ENCODE results near the gene DNAH2. TPM values are rescaled to one million over a fixed set of nuclear protein-coding genes. Genes with fewer than 3 reads are reported as not detected.

DNAH2 gene
- total and polyA plus RNA-seq, 2 of the 4 experiments (the other 2 are of a cell fraction), result under 0.01 to 0.02 TPM

DNA sequence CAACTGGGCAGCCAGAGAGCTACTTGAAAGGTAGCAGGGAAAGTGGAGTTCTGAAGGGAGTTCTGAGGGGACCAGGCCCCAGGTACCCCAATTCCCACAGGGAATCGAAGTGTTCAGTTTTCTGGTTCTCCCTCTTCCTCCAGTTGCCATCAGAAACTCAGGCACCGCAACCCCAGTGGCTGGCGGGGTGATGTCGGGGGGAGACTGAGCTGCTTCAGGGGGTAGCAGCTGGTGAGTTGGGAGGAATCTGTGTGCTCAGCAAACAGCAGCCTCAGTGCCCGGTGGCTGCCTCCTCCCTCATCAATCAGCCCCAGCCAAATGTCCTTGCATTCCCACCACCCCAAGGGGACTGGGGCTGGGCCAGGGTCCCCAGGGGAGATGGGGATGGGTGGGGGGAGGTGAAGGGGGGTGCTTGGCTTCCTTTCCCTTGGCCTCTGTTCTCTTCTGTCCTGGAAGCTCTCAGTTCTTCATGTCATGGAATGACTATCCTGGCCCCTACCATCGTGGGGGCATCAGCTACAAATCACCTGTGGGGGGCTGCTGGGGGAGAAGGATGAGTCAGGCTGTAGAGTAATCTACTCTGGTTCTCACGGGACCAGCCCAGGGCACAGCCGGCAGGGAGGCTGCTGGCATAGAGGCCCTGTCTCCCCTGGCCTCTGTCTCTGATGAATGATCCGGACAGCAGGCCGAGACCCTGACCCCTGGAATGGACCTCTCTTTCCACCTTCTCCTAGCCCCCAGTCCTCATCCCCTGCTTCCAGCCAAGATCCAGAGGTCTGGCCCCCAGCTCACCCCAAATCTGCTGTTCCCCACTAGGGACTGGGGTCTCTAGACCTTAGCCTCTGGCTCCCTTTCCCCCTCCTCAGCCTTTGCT is 2.6 kb upstream of the DNAH2 start (continued):
- no peak for TF ChIP-seq MXI1 (IDR thresholded peaks at IDR 0.05; ENCODE audit: borderline replicate concordance, low read depth, low read length)

DNA sequence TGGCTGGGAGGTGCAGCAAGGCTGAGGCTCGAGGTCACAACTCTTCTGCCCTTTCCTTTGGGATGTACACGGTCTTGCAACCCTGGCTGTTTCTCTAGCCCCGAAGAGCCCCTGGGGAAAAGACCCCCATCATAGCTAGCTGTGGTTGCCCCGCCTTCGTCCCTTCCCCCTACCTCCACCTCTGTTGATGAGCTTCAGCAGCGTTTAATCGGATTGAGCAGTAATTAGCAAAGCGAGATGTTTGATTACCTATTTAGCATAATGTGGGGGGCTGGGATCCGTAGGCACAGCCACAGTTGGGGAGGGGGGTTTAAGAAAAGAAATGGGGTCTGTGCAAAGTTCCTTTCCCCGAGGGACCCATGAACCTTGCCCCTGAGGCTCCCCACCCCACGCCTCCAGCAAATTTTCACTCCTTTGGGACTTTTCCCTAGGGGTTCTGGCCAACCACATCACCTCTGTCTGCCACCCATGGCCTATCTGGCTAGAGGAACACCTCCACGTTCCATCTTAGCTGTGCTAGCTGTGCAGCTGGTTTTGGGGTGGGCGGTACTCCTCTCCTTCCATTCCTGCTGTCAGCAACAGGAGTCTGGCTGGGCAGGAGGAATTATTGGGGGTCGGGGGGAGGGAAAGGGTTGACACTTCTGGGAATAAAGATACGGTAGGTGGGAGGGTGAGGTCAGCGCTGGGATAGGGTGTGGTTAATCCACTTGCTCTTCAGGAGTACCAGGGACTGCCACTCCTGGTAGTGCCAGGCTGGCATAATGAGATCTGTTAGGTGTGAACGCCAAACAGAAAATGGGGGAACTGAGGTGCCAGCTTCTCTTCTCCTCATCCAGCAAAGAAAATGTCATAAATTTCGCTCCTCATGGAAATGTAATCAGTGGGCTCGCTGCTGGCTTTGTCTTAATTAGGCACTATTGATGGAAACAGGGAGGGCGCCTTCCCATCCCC is 1.3 kb upstream of the DNAH2 start:
- POLR2A ChIA-PET (ENCODE audit: unreplicated experiment), result no interaction called here
- Histone ChIP-seq H3K18ac (ENCODE audit: low read depth, low read length) (no peak overlapping the region), H3K4me2 (ENCODE audit: low read depth, low read length) (peak overlapping the region; percentile 86), H3K79me1 (ENCODE audit: low read depth in 1 of 2, low read length in 2 of 2) (no peaks in the 10 kb centered on the region), H4K91ac (ENCODE audit: insufficient read depth, low read depth, low read length) (peak overlapping the region; percentile 4; the same call in 1 of the 2 replicates), H3K27ac (ENCODE audit: insufficient read depth, low read length) (no peak overlapping the region), H4K5ac (ENCODE audit: low read depth, low read length) (peak overlapping the region; percentile 52), H2BK20ac (ENCODE audit: low read depth, low read length) (no peak overlapping the region), H3K9me1 (ENCODE audit: insufficient read depth, low read length) (0 out of 2 replicates have a peak, but pooled peaks cover 4% of the 10 kb centered on the region), H2AK5ac (ENCODE audit: low read depth, low read length) (peak overlapping the region; percentile 5; the same call in 1 of the 2 replicates), H2AK9ac (replicated peaks; ENCODE audit: low read depth, low read length, poor library complexity) (peak overlapping the region; percentile 57), H3K4me1 (ENCODE audit: control insufficient read depth, insufficient read depth, low read length) (peaks cover 5% of the 10 kb centered on the region; the same call in 1 of the 2 replicates), H3K4ac (ENCODE audit: low read depth, low read length) (peak overlapping the region; percentile 1), H3K27me3 (ENCODE audit: control insufficient read depth, insufficient read depth, low read length) (peaks cover 72% of the 10 kb centered on the region), H3K14ac (replicated peaks; ENCODE audit: low read depth, low read length) (0 out of 2 replicates have a peak overlapping the region, but pooled peaks have one; percentile 12), H2BK15ac (ENCODE audit: low read depth, low read length) (0 out of 3 replicates have a peak overlapping the region, but pooled peaks have one; percentile 14), H3K36me3 (ENCODE audit: control insufficient read depth, insufficient read depth, low read length) (no peaks in the 10 kb centered on the region), H3K9me3 (ENCODE audit: control insufficient read depth, insufficient read depth, low read length) (no peaks in the 10 kb centered on the region), H3K4me3 (ENCODE audit: insufficient read depth, low read depth, low read length) (peak overlapping the region; percentile 73), H2BK5ac (ENCODE audit: low read depth, low read length, poor library complexity, severe bottlenecking) (no peak overlapping the region), H3K56ac (ENCODE audit: extremely low read depth, insufficient read depth, low read length) (no peak overlapping the region), H3K23ac (ENCODE audit: low read depth, low read length) (no peak overlapping the region), H3K9ac (ENCODE audit: low read depth, low read length) (peak overlapping the region; percentile 60), H4K20me1 (ENCODE audit: insufficient read depth, low read length) (no peaks in the 10 kb centered on the region; the same call in 1 of the 2 replicates), H4K8ac (ENCODE audit: low read depth in 2 of 2, low read length in 2 of 2) (peak overlapping the region; percentile 59 to 91; a peak in 2 of 4 replicates), H2BK120ac (ENCODE audit: low read depth, low read length) (no peak overlapping the region), H2AFZ (replicated peaks; ENCODE audit: low read length, poor library complexity) (peak overlapping the region; percentile 98)
- CTCF ChIA-PET, result interaction anchor here (0.6 to 1.4 kb wide), 3 partner anchors 26 to 51 kb away, joined by 3 to 5 read pairs (median 4); partner anchors contain the start of genes TP53 and WRAP53
- dilution Hi-C loops (cut with HindIII; ENCODE audit: low sequenced_read_pairs, unreplicated experiment), result no loop called here
- ATAC-seq (ENCODE audit: low read depth) (no peak), DNase-seq (no peak)
- WGBS, 2 experiments (ENCODE audit: extremely low coverage in 2 of 2, insufficient read length in 1 of 2), result no CpG with 5 or more reads among the region's 20 CpGs
- in situ Hi-C loops (cut with MboI; ENCODE audit: low sequenced_read_pairs), result no loop called here
- intact Hi-C loops (cut with micrococcal nuclease), result no loop called here
- TF ChIP-seq MAZ (IDR thresholded peaks at IDR 0.05; ENCODE audit: borderline replicate concordance, low read depth, low read length), result no peak
- TF ChIP-seq, protein P1, sequence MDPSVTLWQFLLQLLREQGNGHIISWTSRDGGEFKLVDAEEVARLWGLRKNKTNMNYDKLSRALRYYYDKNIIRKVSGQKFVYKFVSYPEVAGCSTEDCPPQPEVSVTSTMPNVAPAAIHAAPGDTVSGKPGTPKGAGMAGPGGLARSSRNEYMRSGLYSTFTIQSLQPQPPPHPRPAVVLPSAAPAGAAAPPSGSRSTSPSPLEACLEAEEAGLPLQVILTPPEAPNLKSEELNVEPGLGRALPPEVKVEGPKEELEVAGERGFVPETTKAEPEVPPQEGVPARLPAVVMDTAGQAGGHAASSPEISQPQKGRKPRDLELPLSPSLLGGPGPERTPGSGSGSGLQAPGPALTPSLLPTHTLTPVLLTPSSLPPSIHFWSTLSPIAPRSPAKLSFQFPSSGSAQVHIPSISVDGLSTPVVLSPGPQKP (IDR thresholded peaks at IDR 0.05; ENCODE audit: borderline replicate concordance, low read depth, low read length), result no peak
- no TSS peak for BruUV-seq (replicated peaks)
